ENCODE results near the gene CMKLR1. TPM values are rescaled to one million over a fixed set of nuclear protein-coding genes. Genes with fewer than 3 reads are reported as not detected.

CMKLR1 gene
- total RNA-seq, 1 experiment from 2014 or later, result 0.24 TPM

DNA sequence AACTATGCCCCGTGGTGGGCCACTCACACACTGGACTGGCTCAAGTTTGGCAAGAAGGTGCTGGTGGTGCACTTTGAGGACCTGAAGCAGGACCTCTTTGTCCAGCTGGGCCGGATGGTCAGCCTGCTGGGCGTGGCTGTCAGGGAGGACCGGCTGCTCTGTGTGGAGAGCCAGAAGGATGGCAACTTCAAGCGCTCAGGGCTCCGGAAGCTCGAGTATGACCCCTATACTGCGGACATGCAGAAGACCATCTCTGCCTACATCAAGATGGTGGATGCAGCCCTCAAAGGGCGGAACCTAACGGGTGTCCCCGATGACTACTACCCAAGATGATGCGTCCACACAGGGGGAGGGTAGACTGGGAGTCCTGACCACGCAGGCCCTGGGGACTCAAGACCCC, 91.1 kb downstream of the CMKLR1 start:
- Histone ChIP-seq H3K27me3 (replicated peaks; ENCODE audit: insufficient read depth, low read depth, low read length, poor library complexity) (peaks cover 61% of the 10 kb centered on the region), H3K27ac (ENCODE audit: low read depth, low read length, poor library complexity, severe bottlenecking) (no peak overlapping the region), H3K36me3 (ENCODE audit: insufficient read depth, low read length, poor library complexity, severe bottlenecking) (no peaks in the 10 kb centered on the region), H3K9me3 (ENCODE audit: low read depth, low read length, poor library complexity, severe bottlenecking) (no peaks in the 10 kb centered on the region), H3K4me1 (ENCODE audit: insufficient read depth, low read length, poor library complexity, severe bottlenecking) (no peaks in the 10 kb centered on the region), H3K4me3 (ENCODE audit: low read depth, low read length, poor library complexity, severe bottlenecking) (no peak overlapping the region)
- POLR2A ChIA-PET (ENCODE audit: low non-redundant PET), result no interaction called here
- intact Hi-C loops (cut with micrococcal nuclease; ENCODE audit: unreplicated experiment), result no loop called here
- TF ChIP-seq CTCF (conservative IDR thresholded peaks at IDR 0.05; ENCODE audit: low read depth, low read length) (no peak), EZH2 (IDR thresholded peaks at IDR 0.05; ENCODE audit: borderline replicate concordance, low read depth, low read length, poor library complexity, severe bottlenecking) (no peak)
- DNase-seq (ENCODE audit: low spot score), result no peak
- CTCF ChIA-PET, result no interaction called here
- BruUV-seq (replicated peaks), result no TSS peak

DNA sequence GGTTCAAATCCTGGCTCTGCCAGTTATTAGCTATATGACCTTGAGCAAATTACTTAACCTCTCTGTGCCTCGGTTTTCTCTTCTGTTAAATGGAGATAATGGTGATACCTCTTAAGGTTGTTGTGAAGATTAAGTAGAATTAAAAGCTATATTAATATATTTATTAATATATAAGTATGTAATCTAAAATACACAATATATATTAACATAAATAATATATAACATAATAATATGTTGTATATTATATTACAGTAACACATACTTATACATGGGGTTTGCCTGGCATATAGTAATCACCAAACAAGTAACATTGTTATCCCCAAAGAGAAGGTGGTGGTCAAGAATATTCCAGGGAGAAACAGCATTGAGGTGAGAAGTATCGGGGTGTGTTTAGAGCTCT, 92.0 kb downstream of the CMKLR1 start:
- ChIA-PET POLR2A (ENCODE audit: low non-redundant PET) (no interaction called here), CTCF (no interaction called here)
- Histone ChIP-seq H3K27ac (ENCODE audit: low read depth, low read length, poor library complexity, severe bottlenecking) (no peak overlapping the region), H3K4me3 (ENCODE audit: low read depth, low read length, poor library complexity, severe bottlenecking) (no peak overlapping the region), H3K27me3 (replicated peaks; ENCODE audit: insufficient read depth, low read depth, low read length, poor library complexity) (peaks cover 52% of the 10 kb centered on the region), H3K9me3 (ENCODE audit: low read depth, low read length, poor library complexity, severe bottlenecking) (no peaks in the 10 kb centered on the region), H3K36me3 (ENCODE audit: insufficient read depth, low read length, poor library complexity, severe bottlenecking) (no peaks in the 10 kb centered on the region), H3K4me1 (ENCODE audit: insufficient read depth, low read length, poor library complexity, severe bottlenecking) (no peaks in the 10 kb centered on the region)
- no peak for DNase-seq (ENCODE audit: low spot score)
- no TSS peak for BruUV-seq (replicated peaks)
- intact Hi-C loops (cut with micrococcal nuclease; ENCODE audit: unreplicated experiment), result no loop called here
- TF ChIP-seq CTCF (conservative IDR thresholded peaks at IDR 0.05; ENCODE audit: low read depth, low read length), result no peak
- no peak for TF ChIP-seq EZH2 (IDR thresholded peaks at IDR 0.05; ENCODE audit: borderline replicate concordance, low read depth, low read length, poor library complexity, severe bottlenecking)

- no peak overlapping the region for H3K27ac ChIP-seq (ENCODE audit: low read depth, low read length, poor library complexity, severe bottlenecking)
- ChIA-PET CTCF (no interaction called here), POLR2A (ENCODE audit: low non-redundant PET) (no interaction called here)
- H3K4me1 ChIP-seq (ENCODE audit: insufficient read depth, low read length, poor library complexity, severe bottlenecking), result no peaks in the 10 kb centered on the region
- TF ChIP-seq EZH2 (IDR thresholded peaks at IDR 0.05; ENCODE audit: borderline replicate concordance, low read depth, low read length, poor library complexity, severe bottlenecking), result no peak
- TF ChIP-seq CTCF (conservative IDR thresholded peaks at IDR 0.05; ENCODE audit: low read depth, low read length), result no peak
- intact Hi-C loops (cut with micrococcal nuclease; ENCODE audit: unreplicated experiment), result no loop called here
- H3K36me3 ChIP-seq (ENCODE audit: insufficient read depth, low read length, poor library complexity, severe bottlenecking), result no peaks in the 10 kb centered on the region
- H3K27me3 ChIP-seq (replicated peaks; ENCODE audit: insufficient read depth, low read depth, low read length, poor library complexity), result peaks cover 22% of the 10 kb centered on the region
- H3K4me3 ChIP-seq (ENCODE audit: low read depth, low read length, poor library complexity, severe bottlenecking), result no peak overlapping the region
- DNase-seq (ENCODE audit: low spot score), result no peak
- H3K9me3 ChIP-seq (ENCODE audit: low read depth, low read length, poor library complexity, severe bottlenecking), result peaks cover 7% of the 10 kb centered on the region
- no TSS peak for BruUV-seq (replicated peaks)
Measured at GRCh38 chr12:108241986-108242703, 97.0 kb downstream of the CMKLR1 start.

Data from A673 (cell line).